ENCODE data around the gene CHMP1B.
"Not testable (repeated sequence)": the region's sequence is repeated elsewhere in the genome, so short reads cannot be mapped to it uniquely, and the experiment has no call there.

Gene CHMP1B

DNA sequence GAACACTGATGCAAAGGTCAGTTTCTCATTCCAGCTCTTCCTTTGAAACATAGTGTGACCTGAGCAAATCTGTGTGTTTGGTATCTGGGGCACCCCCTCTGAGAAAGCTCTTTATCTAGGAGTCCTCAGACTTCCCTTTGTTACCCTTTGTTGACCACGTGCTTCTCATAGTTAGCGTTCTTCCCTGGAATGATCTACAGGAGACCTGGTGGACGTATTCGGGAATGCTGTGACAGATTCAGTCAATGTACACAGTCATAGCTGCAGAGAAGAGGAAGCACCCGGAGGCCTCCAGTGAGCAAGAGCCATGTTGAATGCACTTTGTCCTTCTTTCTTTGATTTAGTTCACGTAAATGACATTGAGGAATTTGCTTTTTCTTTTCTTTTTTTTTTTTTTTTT, 10.7 kb upstream of the CHMP1B start:
- DNase-seq: no peak

DNA sequence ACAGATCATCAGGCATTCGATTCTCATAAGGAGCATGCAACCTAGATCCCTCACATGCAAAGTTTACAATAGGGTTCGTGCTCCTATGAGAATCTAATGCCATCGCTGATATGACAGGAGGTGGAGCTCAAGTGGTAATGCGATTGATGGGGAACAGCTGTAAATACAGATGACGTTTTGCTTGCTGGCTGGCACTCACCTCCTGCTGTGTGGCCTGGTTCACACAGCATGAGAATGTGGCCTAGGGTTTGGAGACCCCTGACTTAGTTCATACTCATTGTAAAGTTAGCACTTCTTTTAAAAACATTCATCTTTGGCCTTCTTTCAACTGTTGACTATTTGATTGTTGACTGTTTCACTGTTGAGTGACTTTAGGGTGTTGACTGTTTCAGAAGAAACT, 8.7 kb upstream of the CHMP1B start:
- no peak for DNase-seq

DNA sequence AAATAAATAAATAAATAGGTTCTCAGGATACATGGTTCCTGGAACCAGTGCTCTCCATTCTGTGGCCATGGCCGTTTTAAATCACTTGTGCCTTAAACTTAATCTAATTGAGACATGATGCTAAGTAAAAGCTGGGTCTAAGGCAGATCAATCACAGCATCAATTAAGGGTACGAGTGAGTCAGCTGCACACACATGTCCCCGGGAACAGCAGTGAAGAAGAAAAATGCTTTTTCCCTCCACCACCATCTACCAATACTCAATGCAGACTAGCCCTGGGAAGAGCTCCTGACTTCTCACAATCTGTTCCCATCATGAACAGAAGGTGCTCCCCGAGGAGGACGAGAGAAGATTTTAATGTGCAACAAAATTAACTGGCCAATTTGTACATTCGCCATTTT, 6.8 kb upstream of the CHMP1B start:
- no peak for DNase-seq

- no peak for DNase-seq
Measured at GRCh38 chr18:11845654-11846053, 5.6 kb upstream of the CHMP1B start.

DNA sequence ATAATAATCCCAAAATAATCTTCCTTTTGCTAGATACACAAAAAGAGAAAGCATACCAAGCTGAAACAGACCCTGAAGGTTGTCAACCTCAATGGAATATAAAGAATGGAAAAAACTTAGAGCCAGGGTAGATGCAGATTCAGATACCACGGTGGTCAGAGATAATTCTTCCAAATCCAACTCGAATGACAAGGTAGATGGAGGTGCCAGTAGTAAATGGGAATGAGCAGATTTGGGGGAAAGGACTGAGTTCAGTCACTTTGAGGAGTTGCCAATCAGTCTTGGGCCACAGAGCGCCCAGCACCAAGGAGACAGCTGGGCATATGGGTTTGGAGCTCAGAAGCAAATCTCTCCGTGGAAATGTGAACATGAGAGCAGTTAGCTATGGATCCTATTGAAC, 3.4 kb upstream of the CHMP1B start:
- no peak for DNase-seq

- no peak for DNase-seq
Measured at GRCh38 chr18:11849279-11849678, 1.9 kb upstream of the CHMP1B start.

- peak; percentile 56 to 65 (median 64) for DNase-seq
Measured at GRCh38 chr18:11849841-11850634, 1.2 kb upstream of the CHMP1B start.

DNA sequence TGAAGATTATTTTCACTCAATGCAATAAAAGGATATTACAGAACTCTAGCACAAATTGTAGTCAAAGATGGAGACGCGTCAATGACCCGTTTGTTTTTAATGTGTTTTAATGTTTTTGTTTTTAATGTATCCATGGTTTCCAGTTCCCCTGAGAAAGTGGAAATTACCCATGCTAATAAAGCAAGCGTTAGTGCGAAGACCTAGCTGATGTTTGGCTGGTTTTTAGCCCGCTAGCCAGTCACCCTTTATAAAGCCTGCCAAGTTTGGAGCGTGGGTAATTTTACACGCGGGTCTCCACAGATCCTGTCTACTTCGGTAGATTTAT, 430 bp upstream of the CHMP1B start:
- no peak for DNase-seq

DNA sequence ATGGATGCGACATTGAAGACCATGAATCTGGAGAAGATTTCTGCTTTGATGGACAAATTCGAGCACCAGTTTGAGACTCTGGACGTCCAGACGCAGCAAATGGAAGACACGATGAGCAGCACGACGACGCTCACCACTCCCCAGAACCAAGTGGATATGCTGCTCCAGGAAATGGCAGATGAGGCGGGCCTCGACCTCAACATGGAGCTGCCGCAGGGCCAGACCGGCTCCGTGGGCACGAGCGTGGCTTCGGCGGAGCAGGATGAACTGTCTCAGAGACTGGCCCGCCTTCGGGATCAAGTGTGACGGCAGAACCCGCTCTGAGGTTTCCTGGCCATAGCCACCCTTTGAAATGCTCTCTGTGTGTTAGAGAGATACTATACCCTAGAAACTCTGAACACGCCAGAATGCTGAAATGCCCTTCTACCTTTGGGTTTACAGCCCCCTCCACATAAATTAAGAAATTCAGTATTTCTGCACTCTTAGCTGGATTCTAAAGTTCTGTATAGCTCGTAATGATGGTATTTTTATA, 659 bp downstream of the CHMP1B start:
- DNase-seq: peak; percentile 18 to 74 (median 49)

DNA sequence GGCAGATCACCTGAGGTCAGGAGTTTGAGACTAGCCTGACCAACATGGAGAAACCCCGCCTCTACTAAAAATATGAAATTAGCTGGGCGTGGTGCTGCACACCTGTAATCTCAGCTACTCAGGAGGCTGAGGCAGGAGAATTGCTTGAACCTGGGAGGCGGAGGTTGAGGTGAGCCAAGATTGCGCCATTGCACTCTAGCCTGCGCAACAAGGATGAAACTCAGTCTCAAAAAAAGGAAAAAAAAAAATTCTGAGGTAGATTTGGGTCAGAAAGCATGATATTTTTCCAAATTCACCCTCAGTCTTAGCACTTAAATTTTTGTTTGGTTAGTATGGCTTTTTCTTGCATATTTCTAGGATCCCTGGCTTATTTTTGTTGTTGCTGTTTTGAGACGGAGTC, 3.3 kb downstream of the CHMP1B start:
- DNase-seq: not testable (repeated sequence)

- DNase-seq: no peak
Measured at GRCh38 chr18:11857177-11857887, 6.1 kb downstream of the CHMP1B start.

GRCh38 chr18:11859282-11859830, 8.1 kb downstream of the CHMP1B start:
- no peak for DNase-seq

DNA sequence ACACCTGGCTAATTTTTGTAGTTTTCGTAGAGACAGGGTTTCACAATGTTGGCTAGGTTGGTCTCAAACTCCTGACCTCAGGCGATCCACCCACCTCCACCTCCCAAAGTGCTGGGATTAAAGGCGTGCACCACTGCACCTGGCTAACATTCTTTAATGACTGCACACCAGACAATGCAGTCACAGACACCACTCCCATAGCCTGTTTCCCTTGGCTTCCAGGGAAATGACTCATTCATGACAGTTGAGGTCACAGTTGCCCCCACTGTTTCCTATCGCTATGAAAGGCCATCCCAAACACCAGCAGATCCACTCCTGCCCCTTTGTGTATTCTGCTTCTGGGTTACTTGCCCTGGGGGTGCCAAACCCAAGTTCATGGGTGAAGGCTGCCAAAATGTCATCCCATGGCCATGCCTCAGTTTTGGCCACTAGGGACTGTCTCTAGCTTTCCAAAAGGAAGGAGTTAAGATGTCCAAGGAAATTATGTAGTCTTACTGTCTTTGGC, 8.7 kb downstream of the CHMP1B start:
- no peak for DNase-seq

GRCh38 chr18:11860594-11861450, 9.6 kb downstream of the CHMP1B start:
- DNase-seq: no peak

- no peak for DNase-seq
Measured at GRCh38 chr18:11861583-11862288, 10.5 kb downstream of the CHMP1B start.

GRCh38 chr18:11862468-11863137, 11.4 kb downstream of the CHMP1B start:
- no peak for DNase-seq

GRCh38 chr18:11864471-11864870, 13.3 kb downstream of the CHMP1B start:
- DNase-seq: no peak

GRCh38 chr18:11865071-11865470, 13.9 kb downstream of the CHMP1B start:
- no peak for DNase-seq

- DNase-seq: no peak
Measured at GRCh38 chr18:11866329-11866728, 15.1 kb downstream of the CHMP1B start.

- no peak for DNase-seq
Measured at GRCh38 chr18:11866764-11867163, 15.6 kb downstream of the CHMP1B start.

DNA sequence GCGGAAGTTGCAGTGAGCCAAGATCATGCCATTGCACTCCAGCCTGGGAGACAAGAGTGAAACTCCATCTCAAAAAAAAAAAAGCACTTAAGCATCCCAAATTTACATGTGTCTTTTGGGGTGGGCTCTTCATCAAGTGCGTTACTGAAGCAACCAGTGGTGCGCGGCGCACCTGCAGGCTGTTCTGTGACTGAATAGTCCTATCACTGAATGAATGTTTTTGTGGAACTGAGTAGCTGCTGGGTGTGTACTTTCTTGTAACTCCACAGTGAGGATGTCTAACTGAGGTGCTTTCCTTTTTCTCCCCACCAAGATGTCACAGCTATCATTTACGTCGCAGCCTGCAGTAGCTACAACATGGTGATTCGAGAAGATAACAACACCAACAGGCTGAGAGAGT, 17.0 kb downstream of the CHMP1B start:
- no peak for DNase-seq

DNA sequence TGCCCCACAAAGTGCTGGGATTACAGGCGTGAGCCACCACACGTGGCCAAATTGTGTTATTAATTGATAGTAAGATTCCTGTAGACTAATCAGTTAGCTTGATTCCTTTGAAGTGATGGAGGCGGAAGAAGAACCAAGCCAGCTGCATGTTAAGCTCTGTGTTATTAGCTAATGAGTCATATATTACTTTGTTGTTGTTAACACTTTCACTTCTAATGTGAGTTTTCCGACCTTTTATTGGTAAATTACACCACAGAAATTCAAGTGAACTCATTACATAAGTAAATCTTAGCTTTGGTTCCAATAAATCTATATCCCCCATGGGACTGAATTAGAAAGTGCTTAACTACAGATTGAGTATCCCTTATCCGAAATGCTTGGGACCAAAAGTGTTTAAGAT, 20.3 kb downstream of the CHMP1B start:
- no peak for DNase-seq
